ENCODE data around the gene PXK.

The PXK gene

DNA sequence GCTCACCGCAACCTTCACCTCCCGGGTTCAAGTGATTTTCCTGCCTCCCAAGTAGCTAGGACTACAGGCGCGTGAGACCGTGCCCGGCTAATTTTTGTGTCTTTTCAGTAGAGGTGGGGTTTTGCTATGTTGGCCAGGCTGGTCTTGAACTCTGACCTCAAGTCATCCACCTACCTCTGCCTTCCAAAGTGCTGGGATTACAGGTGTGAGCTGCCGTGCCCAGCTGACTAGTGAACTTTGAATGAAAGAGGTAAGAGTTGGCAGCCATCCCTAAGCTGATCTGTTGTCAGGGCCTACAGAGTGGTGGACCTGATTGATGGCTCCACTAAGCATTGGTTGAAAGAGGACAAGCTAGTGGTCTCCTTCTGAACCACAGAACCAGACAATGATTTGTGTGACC, 15.3 kb downstream of the PXK start:
- no peak for DNase-seq (ENCODE audit: low spot score)

DNA sequence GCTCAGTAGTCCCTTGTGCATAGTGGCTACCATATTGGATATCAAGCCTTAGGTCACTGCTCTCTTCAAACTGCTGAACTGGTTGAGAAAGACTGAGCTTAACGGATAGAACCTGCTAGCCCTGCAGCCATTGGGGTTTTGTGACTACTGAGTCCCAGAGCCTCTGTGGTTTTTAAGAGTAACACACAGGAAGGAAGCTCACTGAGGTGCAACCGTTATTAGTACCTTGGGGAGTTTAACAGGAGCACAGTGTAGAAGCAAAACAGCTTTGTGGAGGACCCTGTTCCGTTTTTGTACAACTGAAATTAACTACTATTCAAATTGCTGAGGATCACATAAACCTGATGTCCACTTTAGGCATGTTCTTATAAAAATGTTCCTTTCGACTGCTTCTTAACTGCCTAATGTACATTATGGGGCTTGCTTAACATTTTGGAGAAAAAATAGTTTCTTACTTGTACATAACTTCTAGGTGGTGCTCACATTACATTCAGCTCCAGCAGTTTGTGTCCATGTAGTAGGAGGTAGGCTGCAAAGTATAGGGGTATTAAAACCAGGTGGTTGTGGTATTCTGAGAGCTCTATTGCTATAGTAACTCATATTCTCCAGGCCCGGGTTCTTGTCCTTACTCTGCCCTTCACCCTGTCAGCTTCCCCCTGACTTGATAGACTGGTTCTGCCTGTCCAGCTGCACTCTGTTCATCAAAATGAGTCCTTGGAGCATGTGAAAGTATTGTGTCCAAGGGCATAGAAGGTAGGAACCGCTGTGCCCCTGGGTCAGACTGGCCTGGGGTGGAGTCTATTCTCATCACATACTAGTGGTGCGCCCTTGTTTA, 17.3 kb downstream of the PXK start:
- no peak for DNase-seq (ENCODE audit: low spot score)

DNA sequence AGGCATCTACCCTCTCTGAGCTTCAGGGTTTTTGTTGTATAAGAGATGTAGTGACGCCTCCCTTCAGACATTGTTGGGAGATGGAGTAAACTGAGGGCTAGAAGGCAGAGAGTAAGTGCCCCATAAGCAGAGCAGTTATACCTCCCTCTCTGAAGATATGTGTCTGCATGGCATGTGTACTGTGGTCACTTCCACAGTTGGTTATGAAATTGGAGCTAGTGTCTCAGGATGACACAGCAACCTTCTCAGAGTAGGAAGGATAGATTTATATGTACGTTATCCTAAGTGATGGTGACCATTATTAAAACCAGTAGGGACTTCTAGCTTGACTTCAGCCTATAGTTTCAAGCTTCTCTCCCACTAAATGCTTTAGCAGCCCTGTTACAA, 17.9 kb downstream of the PXK start:
- DNase-seq (ENCODE audit: low spot score): no peak

GRCh38 chr3:58351920-58352319, 19.2 kb downstream of the PXK start:
- DNase-seq (ENCODE audit: low spot score): peak; percentile 54

DNA sequence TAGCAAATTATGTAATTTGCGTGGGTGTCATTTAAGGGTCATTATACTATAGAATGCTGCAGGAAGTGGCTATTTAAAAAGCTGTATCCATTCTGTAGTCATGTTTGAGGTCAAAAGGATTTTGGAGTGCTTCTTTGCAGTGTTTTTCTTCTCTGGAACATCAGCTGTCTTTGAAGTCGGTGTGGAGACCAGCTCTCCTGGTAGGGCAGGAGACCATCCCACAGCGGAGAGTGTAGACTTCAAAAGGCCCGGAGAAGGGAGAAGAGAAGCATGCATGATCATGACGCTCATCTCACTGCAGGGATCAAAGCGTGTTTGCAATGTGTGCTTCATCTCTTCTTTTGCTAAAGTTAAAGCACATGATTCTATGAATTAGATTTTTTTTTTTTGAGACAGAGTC, 19.9 kb downstream of the PXK start:
- DNase-seq (ENCODE audit: low spot score): no peak

- no peak for DNase-seq (ENCODE audit: low spot score)
These were observed 21.2 kb downstream of the PXK start for GRCh38 chr3:58353722-58354553.

GRCh38 chr3:58355179-58355578, 22.5 kb downstream of the PXK start:
- DNase-seq (ENCODE audit: low spot score): no peak

DNA sequence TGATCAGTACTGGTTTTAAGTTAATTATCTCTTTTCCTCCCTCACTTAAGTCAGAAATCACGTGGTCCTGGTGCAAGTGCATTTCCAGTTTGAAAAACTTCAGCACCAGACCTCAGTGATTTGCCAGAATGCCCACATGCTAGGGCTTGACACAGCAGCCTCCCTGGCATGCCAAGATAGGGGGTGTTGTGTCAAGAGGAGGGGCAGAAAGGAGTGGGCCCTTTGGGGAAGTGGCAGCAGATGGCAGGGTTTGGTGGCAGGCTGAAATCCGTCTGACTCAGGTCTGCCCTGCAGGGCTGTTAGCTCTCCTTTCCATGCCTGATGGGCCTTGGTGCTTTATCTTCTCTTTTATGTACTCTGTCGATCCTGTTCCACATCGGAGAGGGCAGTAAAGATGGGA, 23.4 kb downstream of the PXK start:
- no peak for DNase-seq (ENCODE audit: low spot score)

DNA sequence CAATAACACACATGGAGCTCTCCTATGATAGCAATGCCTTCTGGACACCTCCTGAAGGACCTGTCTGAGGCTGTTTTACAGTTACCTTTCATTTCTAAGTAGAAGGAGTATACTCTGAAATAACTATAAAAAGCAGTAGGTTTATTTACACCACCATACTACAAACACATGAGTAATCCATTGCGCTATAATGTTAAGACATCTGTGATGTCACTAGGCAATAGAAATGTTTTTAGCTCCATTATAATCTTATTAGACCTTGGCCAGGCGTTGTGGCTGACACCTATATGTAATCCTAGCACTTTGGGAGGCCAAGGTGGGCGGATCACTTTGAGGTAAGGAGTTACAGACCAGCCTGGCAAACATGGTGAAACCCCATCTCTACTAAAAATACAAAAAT, 24.7 kb downstream of the PXK start:
- DNase-seq (ENCODE audit: low spot score): no peak

DNA sequence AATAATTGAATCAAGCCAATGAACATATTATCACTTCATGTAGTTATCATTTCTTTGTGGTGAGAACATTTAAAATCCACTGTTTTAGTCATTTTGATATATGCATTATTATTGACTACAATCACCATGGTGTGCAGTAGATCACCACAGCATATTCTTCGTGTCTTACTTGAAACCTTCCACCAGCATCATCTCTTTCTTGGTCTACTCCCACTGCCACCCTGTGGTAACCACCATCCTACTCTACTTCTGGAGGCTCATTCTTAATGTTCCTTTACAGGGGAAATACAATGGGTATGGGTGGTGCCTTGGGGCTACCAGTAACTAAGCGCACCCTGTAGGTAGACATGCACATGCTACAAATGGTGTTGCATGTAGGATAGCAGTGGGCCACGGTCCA, 25.4 kb downstream of the PXK start:
- no peak for DNase-seq (ENCODE audit: low spot score)

DNA sequence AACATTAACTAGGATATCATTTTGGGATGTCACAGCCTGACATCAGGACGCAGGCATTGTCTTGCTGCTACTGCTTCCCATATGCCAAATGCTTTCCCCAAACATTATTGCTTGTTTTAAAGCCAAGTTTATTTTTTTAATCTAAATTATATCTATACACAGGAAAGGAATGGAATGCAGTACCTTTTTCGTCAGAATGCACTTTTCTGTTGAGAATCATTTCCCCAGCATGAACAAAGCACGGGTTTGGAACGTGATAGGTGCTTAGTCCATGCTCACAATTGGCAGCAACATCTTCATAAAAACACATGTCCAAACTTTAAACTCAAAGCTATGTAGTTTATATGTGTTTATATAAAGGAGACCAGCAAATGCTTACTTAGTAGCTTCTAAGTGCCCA, 26.1 kb downstream of the PXK start:
- no peak for DNase-seq (ENCODE audit: low spot score)

- no peak for DNase-seq (ENCODE audit: low spot score)
These were observed 26.9 kb downstream of the PXK start for GRCh38 chr3:58359621-58360020.

DNA sequence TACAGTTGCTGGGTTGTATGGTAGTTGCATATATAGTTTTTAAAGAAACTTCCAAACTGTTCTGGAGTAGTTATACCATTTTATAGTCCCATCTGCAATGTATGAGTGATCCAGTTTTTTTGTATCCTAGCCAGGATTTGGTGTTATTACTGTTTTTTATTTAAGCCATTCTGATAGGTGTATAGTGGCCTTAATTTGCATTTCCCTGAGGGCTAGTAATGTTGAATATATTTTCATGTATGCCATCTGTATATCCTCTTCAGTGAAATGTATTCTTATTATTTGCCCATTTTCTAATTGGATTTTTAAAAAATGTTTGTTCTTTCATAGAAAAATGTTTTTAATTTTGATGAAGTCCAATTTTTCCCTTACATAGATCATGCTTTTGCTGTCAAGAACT, 29.2 kb downstream of the PXK start:
- no peak for DNase-seq (ENCODE audit: low spot score)

- DNase-seq (ENCODE audit: low spot score): no peak
These were observed 34.0 kb downstream of the PXK start for GRCh38 chr3:58366699-58367098.

GRCh38 chr3:58369038-58369437, 36.3 kb downstream of the PXK start:
- DNase-seq (ENCODE audit: low spot score): no peak

- no peak for DNase-seq (ENCODE audit: low spot score)
These were observed 37.2 kb downstream of the PXK start for GRCh38 chr3:58369876-58370275.

- DNase-seq (ENCODE audit: low spot score): no peak
These were observed 37.7 kb downstream of the PXK start for GRCh38 chr3:58370407-58370806.

DNA sequence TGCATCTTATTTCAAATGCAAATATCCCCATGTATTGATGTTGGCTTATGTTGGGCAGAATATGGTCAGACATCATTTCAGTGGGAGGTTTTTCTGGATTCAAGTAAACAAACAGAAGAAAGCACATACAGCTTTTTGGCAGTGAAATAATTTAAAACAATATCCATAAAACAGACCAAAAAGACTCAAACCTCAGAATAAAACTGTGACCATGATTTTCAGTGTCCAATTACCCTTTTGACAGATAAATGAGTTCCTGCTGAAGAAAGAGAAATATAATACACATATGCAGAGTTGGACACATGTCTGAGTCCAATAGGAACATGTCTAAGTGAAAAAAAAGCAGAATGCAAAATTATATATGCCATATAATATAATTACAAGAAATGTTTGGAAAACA, 39.1 kb downstream of the PXK start:
- no peak for DNase-seq (ENCODE audit: low spot score)

- no peak for DNase-seq (ENCODE audit: low spot score)
These were observed 42.6 kb downstream of the PXK start for GRCh38 chr3:58375254-58375653.

DNA sequence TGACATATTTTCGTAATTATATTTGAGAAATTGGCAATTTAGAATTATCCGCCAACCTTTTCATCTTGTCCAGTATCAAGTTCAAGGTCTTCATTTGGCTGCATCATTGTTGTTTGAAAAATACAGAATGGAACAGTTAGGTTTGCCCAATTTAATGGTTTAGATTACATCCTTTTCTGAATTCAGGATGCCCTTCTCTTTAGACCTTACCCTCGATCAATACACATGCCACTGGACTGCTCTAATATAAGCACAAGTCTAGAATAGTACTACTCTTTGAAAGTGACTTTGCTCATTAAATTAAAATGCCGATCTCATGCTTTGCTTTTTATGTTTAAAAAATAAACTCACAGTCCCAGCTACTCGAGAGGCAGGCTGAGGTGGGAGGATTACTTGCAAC, 44.5 kb downstream of the PXK start:
- no peak for DNase-seq (ENCODE audit: low spot score)

GRCh38 chr3:58377750-58378149, 45.1 kb downstream of the PXK start:
- DNase-seq (ENCODE audit: low spot score): no peak

DNA sequence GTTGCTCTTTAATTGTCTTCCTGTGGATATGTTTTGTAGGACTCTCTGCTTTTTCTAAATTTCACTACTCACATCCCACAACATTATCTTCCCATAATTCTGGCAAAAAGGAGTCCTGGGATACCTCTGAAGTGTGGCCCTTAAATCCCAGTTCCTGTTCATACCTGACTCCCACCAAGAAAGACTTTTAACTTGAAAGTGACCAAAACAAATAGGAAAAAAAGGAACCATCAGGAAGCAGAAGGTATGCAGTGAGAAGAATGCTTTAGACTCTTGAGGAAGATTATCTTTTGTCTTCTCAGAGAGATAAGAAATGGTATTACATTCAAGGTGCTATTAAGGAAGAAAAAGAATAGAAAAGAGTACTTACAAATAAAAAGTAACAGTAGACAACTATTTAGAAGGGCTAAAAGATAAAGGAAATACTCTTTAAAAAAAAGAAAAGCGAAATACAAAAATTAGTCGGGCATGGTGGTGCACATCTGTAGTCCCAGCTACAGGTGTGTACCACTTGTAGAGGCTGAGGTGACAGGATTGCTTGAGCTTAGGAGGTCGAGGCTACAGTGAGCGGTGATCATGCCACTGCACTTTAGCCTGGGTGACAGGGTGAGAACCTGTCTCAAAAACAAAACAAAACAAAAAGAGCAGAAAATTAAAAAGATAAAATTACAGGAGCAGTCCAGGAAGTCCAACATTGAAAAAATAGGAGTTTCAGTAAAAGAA, 46.8 kb downstream of the PXK start:
- no peak for DNase-seq (ENCODE audit: low spot score)

DNA sequence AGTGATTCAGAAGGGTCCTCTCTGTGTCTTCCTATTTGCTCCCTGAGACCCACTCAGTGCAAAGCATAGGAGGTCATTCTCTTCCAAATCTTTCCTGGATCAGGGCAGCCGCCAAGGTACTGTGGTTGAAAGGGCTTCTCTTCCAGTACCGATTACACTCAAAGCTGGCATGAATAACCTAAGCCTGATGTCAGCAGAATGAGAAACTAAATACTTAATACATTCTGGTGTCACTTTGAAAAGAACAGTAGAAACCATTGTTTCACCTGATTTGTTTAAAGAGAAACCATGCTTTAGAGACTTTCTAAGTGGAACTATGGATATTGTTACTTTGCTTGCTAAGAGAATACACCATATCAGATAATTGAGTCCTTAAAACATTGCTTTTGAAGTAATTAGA, 50.8 kb downstream of the PXK start:
- peak; percentile 76 for DNase-seq (ENCODE audit: low spot score)
